K562 (cell line): ENCODE results near the gene EPYC. TPM values are rescaled to one million over a fixed set of nuclear protein-coding genes. Genes with fewer than 3 reads are reported as not detected.

Experiments
- ATAC-seq: fragments of 200-7000 bp; cut with Tn5 transposase; 3 replicates; pipeline ENCODE4 v1.9.1; 2020; ENCODE audit warnings: moderate library complexity
- BruUV-seq: library from RNA; stranded (reverse); fragments of 400-500 nt; replicated peaks from 2 replicates; lab custom pipeline; 2021; lab: Mats Ljungman, UMichigan
- CTCF ChIA-PET: fragments of 300-600 bp; formaldehyde crosslinking; extraction: SDS; loops from one replicate; lab custom pipeline; 2021; ENCODE audit warnings: low intra/inter-chr PET ratio; lab: Yijun Ruan, JAX
- POLR2A ChIA-PET: fragments of 300-600, 350-650 bp; sonication (Branson Sonifier 250); formaldehyde crosslinking; extraction: SDS; loops from one replicate; lab custom pipeline; 2021; ENCODE audit warnings: antibody characterized with exemption, inconsistent platforms; lab: Yijun Ruan, JAX
- DNase-seq, 4 experiments: peaks; one replicate each; pipeline versions ENCODE4 v3.0.0 to v3.0.0-alpha.2; 2011 to 2018; ENCODE audit warnings: low spot score in 3 of 4, mixed read lengths in 3 of 4; ENCODE audit errors: extremely low read depth in 1 of 4
- FAIRE-seq: peaks from 2 replicates; lab custom pipeline; 2011; peaks lifted over from hg19 to GRCh38; lab: Jason Lieb, UNC
- H2AFZ ChIP-seq: 2 replicates; pipeline ENCODE4 v1.6.0; 2011; ENCODE audit warnings: low read depth, low read length, control low read depth, inconsistent platforms
- H3K27ac ChIP-seq: fragments of 200-600 bp; 3 replicates; pipeline ENCODE4 v1.8.0; 2011; ENCODE audit warnings: low read depth, mild to moderate bottlenecking, control low read depth, inconsistent platforms, low read length, moderate library complexity, mixed read lengths; ENCODE audit errors: extremely low read depth
- H3K27me3 ChIP-seq, 2 experiments: fragments of 300-600 bp in 1 of 2; 2 replicates in 1 of 2; 3 replicates in 1 of 2; pipeline versions ENCODE4 v1.6.0 to v1.8.0; 2011; ENCODE audit warnings: inconsistent platforms in 2 of 2, low read length in 2 of 2, mild to moderate bottlenecking in 1 of 2, mixed read lengths in 1 of 2, moderate library complexity in 1 of 2; ENCODE audit not compliant: control insufficient read depth in 2 of 2, insufficient read depth in 2 of 2
- H3K36me3 ChIP-seq: fragments of 300-600 bp; 3 replicates; pipeline ENCODE4 v1.8.0; 2011; ENCODE audit warnings: mild to moderate bottlenecking, low read length, inconsistent platforms; ENCODE audit not compliant: control insufficient read depth, insufficient read depth
- H3K4me1 ChIP-seq, 2 experiments: fragments of 200-600 bp in 1 of 2; replicated peaks in 1 of 2; 2 replicates in 1 of 2; 3 replicates in 1 of 2; pipeline versions ENCODE4 v1.5.1 to v1.8.0; 2011; ENCODE audit warnings: inconsistent platforms in 2 of 2, low read length in 2 of 2, mild to moderate bottlenecking in 1 of 2, mixed read lengths in 1 of 2, moderate library complexity in 1 of 2; ENCODE audit not compliant: control insufficient read depth in 2 of 2, insufficient read depth in 2 of 2
- H3K4me2 ChIP-seq: 2 replicates; pipeline ENCODE4 v1.6.1; 2011; ENCODE audit warnings: low read length, control low read depth, inconsistent platforms, mixed read lengths; ENCODE audit not compliant: insufficient read depth
- H3K4me3 ChIP-seq: fragments of 200-600 bp; sonication (generic), shearing (Covaris generic); 2 replicates; pipeline ENCODE4 v1.5.1; 2016; ENCODE audit warnings: control low read depth, inconsistent platforms
- H3K79me2 ChIP-seq: fragments of 200-600 bp; 3 replicates; pipeline ENCODE4 v1.8.0; 2011; ENCODE audit warnings: low read length, inconsistent platforms; ENCODE audit not compliant: control insufficient read depth, insufficient read depth
- H3K9ac ChIP-seq, 2 experiments: 2 replicates each; pipeline versions ENCODE4 v1.6.0 to v1.6.1; 2011; ENCODE audit warnings: low read depth in 2 of 2, low read length in 2 of 2, control low read depth in 1 of 2, inconsistent platforms in 1 of 2, mild to moderate bottlenecking in 1 of 2, mixed read lengths in 1 of 2; ENCODE audit not compliant: insufficient read depth in 1 of 2
- H3K9me1 ChIP-seq: one replicate; pipeline ENCODE4 v1.6.0; 2011; ENCODE audit warnings: inconsistent platforms, mild to moderate bottlenecking, low read length, moderate library complexity; ENCODE audit not compliant: control insufficient read depth, insufficient read depth
- H3K9me3 ChIP-seq: replicated peaks from 2 replicates; pipeline ENCODE4 v1.5.1; 2011; ENCODE audit warnings: low read depth, low read length, inconsistent platforms; ENCODE audit not compliant: control insufficient read depth, insufficient read depth
- H4K20me1 ChIP-seq: replicated peaks from 2 replicates; pipeline ENCODE4 v1.6.1; 2011; ENCODE audit warnings: low read length, inconsistent platforms, mixed read lengths; ENCODE audit not compliant: control insufficient read depth, insufficient read depth
- BACH1 ChIP-seq: fragments of 200-800 bp; sonication (Bioruptor generic); IDR thresholded peaks from 2 replicates; pipeline ENCODE4 v1.6.1; 2016; ENCODE audit warnings: missing genetic modification characterization, missing compliant biosample characterization
- CBX5 ChIP-seq: IDR thresholded peaks from 2 replicates; pipeline ENCODE4 v1.6.1; 2014; ENCODE audit warnings: low read depth, borderline replicate concordance
- CHD1 ChIP-seq: fragments of 200-600 bp; sonication (generic); IDR thresholded peaks from one replicate; pipeline ENCODE4 v1.6.1; 2012; ENCODE audit warnings: mild to moderate bottlenecking, moderate library complexity, low read length, inconsistent platforms
- FOXA3 ChIP-seq, 2 experiments: fragments of 450-650 bp in 1 of 2; sonication (generic) in 1 of 2; formaldehyde crosslinking; IDR thresholded peaks in 1 of 2; conservative IDR thresholded peaks in 1 of 2; 2 replicates each; pipeline versions ENCODE4 v1.4.0 to v1.8.0; 2020 to 2022; ENCODE audit warnings: mild to moderate bottlenecking in 2 of 2, missing genetic modification reagents in 1 of 2
- FOXJ3 ChIP-seq: sonication (generic); formaldehyde crosslinking; IDR thresholded peaks from 2 replicates; pipeline ENCODE4 v1.4.0; 2020; ENCODE audit warnings: mild to moderate bottlenecking, missing genetic modification reagents
- GABPB2 ChIP-seq: fragments of 250-450 bp; sonication (Bioruptor Pico); conservative IDR thresholded peaks from 2 replicates; pipeline ENCODE4 v1.5.1; 2021; ENCODE audit warnings: mild to moderate bottlenecking
- JUNB ChIP-seq: fragments of 450-650 bp; formaldehyde crosslinking; conservative IDR thresholded peaks from 2 replicates; pipeline ENCODE4 v1.4.0; 2020; ENCODE audit warnings: mild to moderate bottlenecking
- MBD2 ChIP-seq: sonication (generic); IDR thresholded peaks from 2 replicates; pipeline ENCODE4 v1.6.1; 2016; ENCODE audit warnings: low read depth, borderline replicate concordance
- MTA3 ChIP-seq: fragments of 450-650 bp; formaldehyde crosslinking; IDR thresholded peaks from 2 replicates; pipeline ENCODE4 v1.6.1; 2017; ENCODE audit warnings: mild to moderate bottlenecking, borderline replicate concordance
- POLR2A ChIP-seq: fragments of 450-650 bp; conservative IDR thresholded peaks from 2 replicates; pipeline ENCODE4 v1.6.1; 2016
- PRPF4 ChIP-seq: fragments of 200-400 bp; formaldehyde crosslinking; IDR thresholded peaks from one replicate; pipeline ENCODE4 v1.6.1; 2017; ENCODE audit warnings: low read length, low read depth, mild to moderate bottlenecking; ENCODE audit not compliant: insufficient read depth, poor library complexity, severe bottlenecking
- RBM34 ChIP-seq: fragments of 200-400 bp; formaldehyde crosslinking; IDR thresholded peaks from 2 replicates; pipeline ENCODE4 v1.6.1; 2018; ENCODE audit warnings: low read length, borderline replicate concordance; ENCODE audit not compliant: insufficient read depth
- REST ChIP-seq, 2 experiments: fragments of 450-650 bp; formaldehyde crosslinking in 1 of 2; IDR thresholded peaks; 2 replicates each; pipeline versions ENCODE4 v1.4.0 to v1.6.1; 2014 to 2020; ENCODE audit warnings: mild to moderate bottlenecking in 2 of 2, borderline replicate concordance in 1 of 2, low read depth in 1 of 2
- SMARCA5 ChIP-seq: fragments of 450-650 bp; IDR thresholded peaks from 2 replicates; pipeline ENCODE4 v1.6.1; 2016
- SREBF2 ChIP-seq: sonication (generic); formaldehyde crosslinking; IDR thresholded peaks from 2 replicates; pipeline ENCODE4 v1.4.0; 2020; ENCODE audit warnings: mild to moderate bottlenecking, missing genetic modification reagents
- ZBTB1 ChIP-seq: sonication (generic); formaldehyde crosslinking; IDR thresholded peaks from 2 replicates; pipeline ENCODE4 v1.8.1; 2023; ENCODE audit warnings: missing genetic modification reagents, low read depth, mild to moderate bottlenecking, borderline replicate concordance
- ZNF41 ChIP-seq: fragments of 250-450 bp; sonication (Bioruptor Pico); conservative IDR thresholded peaks from 2 replicates; pipeline ENCODE4 v1.4.0; 2020; ENCODE audit warnings: mild to moderate bottlenecking
- ZNF586 ChIP-seq: fragments of 450-650 bp; formaldehyde crosslinking; conservative IDR thresholded peaks from 2 replicates; pipeline ENCODE4 v1.4.0; 2020; ENCODE audit warnings: mild to moderate bottlenecking, moderate library complexity
- WGBS: fragments of 100-300 bp; shearing (Covaris generic); methylation state at CpG from one replicate; pipeline ENCODE4 v1.1.6; 2016; ENCODE audit warnings: low coverage, mixed read lengths; ENCODE audit not compliant: insufficient coverage; ENCODE audit errors: missing lambda C conversion rate; 5-methylcytosine and 5-hydroxymethylcytosine counted together
- in situ Hi-C: fragments of 300-500 bp; cut with MboI; formaldehyde crosslinking; loops from 4 replicates; pipeline ENCODE4 v1.15.0; 2018; ENCODE audit warnings: inconsistent platforms, mixed read lengths
- intact Hi-C: fragments of 100-400 bp; cut with micrococcal nuclease; formaldehyde crosslinking; loops from 2 replicates; pipeline ENCODE4 v1.14.2; 2022
- polyA plus RNA-seq, 8 experiments: library from polyadenylated mRNA; depleted of rRNA in 4 of 8; stranded (reverse) in 5 of 8; unstranded in 3 of 8; fragments of >200 nt; fragmentation: Nextera tagmentation in 2 of 8; fragmentation: Illumina TruSeq in 1 of 8; extraction: Ambion mirVana in 2 of 8; extraction: Trizol in 1 of 8; gene quantifications; 2 replicates each; pipeline versions ENCODE4 v1.2.1 to v1.2.3, GENCODE V29; 2011 to 2014; ENCODE audit warnings: inconsistent platforms in 1 of 8, missing spikeins in 1 of 8
- total RNA-seq, 7 experiments: library from RNA; depleted of rRNA in 6 of 7; stranded (reverse); fragments of >200 nt in 6 of 7; fragmentation: Illumina TruSeq in 2 of 7; extraction: Trizol in 2 of 7; gene quantifications; 2 replicates each; pipeline versions ENCODE4 v1.2.1 to v1.2.3, GENCODE V29; 2011 to 2021; ENCODE audit warnings: low replicate concordance in 1 of 7

Gene EPYC
- total and polyA plus RNA-seq, 9 of the 15 experiments (the other 6 are each of a cell fraction or from before 2014, with no cell fraction given) = not detected

- no peaks in the 10 kb centered on the region for H3K79me2 ChIP-seq
- H3K9me1 ChIP-seq = no peaks in the 10 kb centered on the region
- DNase-seq (no peak), ATAC-seq (no peak), FAIRE-seq (no peak)
- H3K9me3 ChIP-seq = no peaks in the 10 kb centered on the region
- H3K27ac ChIP-seq = no peak overlapping the region
- BruUV-seq = no TSS peak
- H3K27me3 ChIP-seq = no peaks in the 10 kb centered on the region
- no peaks in the 10 kb centered on the region for H4K20me1 ChIP-seq
- H3K36me3 ChIP-seq = no peaks in the 10 kb centered on the region
- no peak overlapping the region for H2AFZ ChIP-seq
- 2% methylated on average over 2 of the region's 2 CpGs for WGBS
- POLR2A ChIA-PET = interaction anchor here (0.6 kb wide), 1 partner anchor 1662 kb away, joined by 3 read pairs; no protein-coding TSS in a partner anchor
- intact Hi-C loops = no loop called here
- no peak overlapping the region for H3K4me3 ChIP-seq
- no peaks in the 10 kb centered on the region for H3K4me1 ChIP-seq
- no peak overlapping the region for H3K4me2 ChIP-seq
- in situ Hi-C loops = no loop called here
- CTCF ChIA-PET = no interaction called here
- no peak overlapping the region for H3K9ac ChIP-seq
- TF ChIP-seq CHD1 = no peak
- TF ChIP-seq POLR2A = no peak
- TF ChIP-seq BACH1 (tag) = no peak
- no peak for TF ChIP-seq RBM34
- no peak for TF ChIP-seq JUNB (CRISPR knock-in tag)
- no peak for TF ChIP-seq ZBTB1 (CRISPR knock-in tag)
- no peak for TF ChIP-seq MBD2
- TF ChIP-seq SREBF2 = no peak
- TF ChIP-seq ZNF586 (CRISPR knock-in tag) = no peak
- no peak for TF ChIP-seq ZNF41
- TF ChIP-seq PRPF4 = no peak
- TF ChIP-seq REST (IDR thresholded peaks at IDR 0.05; ENCODE audit: borderline replicate concordance) = no peak
- no peak for TF ChIP-seq REST (CRISPR knock-in tag; IDR thresholded peaks at IDR 0.05; ENCODE audit: low read depth)
- no peak for TF ChIP-seq CBX5
- no peak for TF ChIP-seq GABPB2
- no peak for TF ChIP-seq FOXJ3 (CRISPR knock-in tag)
- no peak for TF ChIP-seq SMARCA5
- no peak for TF ChIP-seq MTA3
- no peak for TF ChIP-seq FOXA3 (CRISPR knock-in tag; conservative IDR thresholded peaks at IDR 0.05 in 1 of 2, IDR thresholded peaks at IDR 0.05 in 1 of 2)
Measured at GRCh38 chr12:91033251-91033650, 28.5 kb upstream of the EPYC start.
